T-helper 9 cell (primary cell): ENCODE measurements around the gene UBE2G1.
"Not testable (repeated sequence)": the region's sequence is repeated elsewhere in the genome, so short reads cannot be mapped to it uniquely, and the experiment has no call there.

Source experiments
- DNase-seq: peaks from one replicate; pipeline ENCODE4 v3.0.0-alpha.2; 2020

The UBE2G1 gene

GRCh38 chr17:4375039-4375748 is 8.7 kb upstream of the UBE2G1 start:
- no peak for DNase-seq

GRCh38 chr17:4369557-4370230 is 3.2 kb upstream of the UBE2G1 start:
- no peak for DNase-seq

- no peak for DNase-seq
These were observed 1.9 kb upstream of the UBE2G1 start for GRCh38 chr17:4368341-4368740.

- DNase-seq: not testable (repeated sequence)
These were observed 702 bp upstream of the UBE2G1 start for GRCh38 chr17:4367177-4367576.

GRCh38 chr17:4365628-4366326 is 698 bp downstream of the UBE2G1 start:
- peak; percentile 25 for DNase-seq

- DNase-seq: peak; percentile 72
These were observed 1.3 kb downstream of the UBE2G1 start for GRCh38 chr17:4365103-4365627.

GRCh38 chr17:4364622-4365041 is 1.8 kb downstream of the UBE2G1 start:
- DNase-seq: no peak

- no peak for DNase-seq
These were observed 4.3 kb downstream of the UBE2G1 start for GRCh38 chr17:4362141-4362540.

- DNase-seq: no peak
These were observed 8.3 kb downstream of the UBE2G1 start for GRCh38 chr17:4358154-4358553.

GRCh38 chr17:4357671-4358070 is 8.8 kb downstream of the UBE2G1 start:
- DNase-seq: no peak

- DNase-seq: no peak
These were observed 9.3 kb downstream of the UBE2G1 start for GRCh38 chr17:4357030-4357628.

- DNase-seq: no peak
These were observed 11.5 kb downstream of the UBE2G1 start for GRCh38 chr17:4354862-4355514.

GRCh38 chr17:4354206-4354605 is 12.3 kb downstream of the UBE2G1 start:
- no peak for DNase-seq

GRCh38 chr17:4350214-4350613 is 16.3 kb downstream of the UBE2G1 start:
- not testable (repeated sequence) for DNase-seq

GRCh38 chr17:4345581-4346252 is 20.8 kb downstream of the UBE2G1 start:
- DNase-seq: no peak

GRCh38 chr17:4344926-4345325 is 21.5 kb downstream of the UBE2G1 start:
- DNase-seq: no peak

GRCh38 chr17:4342535-4342934 is 23.9 kb downstream of the UBE2G1 start:
- no peak for DNase-seq

GRCh38 chr17:4341616-4341977 is 24.9 kb downstream of the UBE2G1 start:
- DNase-seq: no peak

GRCh38 chr17:4340914-4341615 is 25.4 kb downstream of the UBE2G1 start:
- no peak for DNase-seq

- no peak for DNase-seq
These were observed 31.5 kb downstream of the UBE2G1 start for GRCh38 chr17:4334776-4335584.

GRCh38 chr17:4334332-4334731 is 32.1 kb downstream of the UBE2G1 start:
- no peak for DNase-seq
